ENCODE data around the gene KLF6.
A peak's percentile ranks its signal among the peaks of the same experiment; 100 is the strongest.

The KLF6 gene

DNA sequence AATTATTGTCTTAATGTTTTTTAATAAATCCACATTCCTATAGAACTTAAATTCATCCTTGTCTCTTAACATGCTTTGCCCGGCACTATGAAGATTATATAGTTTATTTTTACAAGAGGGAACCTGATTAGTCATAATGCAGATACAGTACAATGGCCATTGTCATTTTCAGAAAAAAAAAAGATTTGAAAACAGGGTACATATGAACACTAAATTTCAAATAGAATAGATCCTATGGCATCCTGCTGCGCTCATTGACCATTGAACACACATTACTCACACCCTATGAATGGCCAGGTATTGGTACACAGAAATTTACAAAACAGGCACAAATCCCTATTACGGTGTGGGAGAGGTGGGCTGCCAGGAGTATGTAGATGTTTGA lies 2.0 kb upstream of the KLF6 start:
- H3K4ac ChIP-seq (ENCODE audit: low read depth in 1 of 2, low read length in 2 of 2), result no peak overlapping the region
- no peak overlapping the region for H3K9ac ChIP-seq (ENCODE audit: low read length)
- no peak overlapping the region for H3K18ac ChIP-seq (ENCODE audit: low read depth in 1 of 2, low read length in 2 of 2)
- peaks cover 2 to 19% of the 10 kb centered on the region in 2 experiments for H3K36me3 ChIP-seq (ENCODE audit: control insufficient read depth in 1 of 2, insufficient read depth in 2 of 2, low read depth in 1 of 2, low read length in 2 of 2)
- H2BK12ac ChIP-seq (ENCODE audit: low read length in 2 of 2), result peak overlapping the region in 1 of 2 experiments; percentile 10
- H3K9me3 ChIP-seq (ENCODE audit: control insufficient read depth, low read length), result no peaks in the 10 kb centered on the region
- H3K27me3 ChIP-seq (ENCODE audit: control insufficient read depth in 1 of 2, insufficient read depth in 1 of 2, low read length in 2 of 2), result no peaks in the 10 kb centered on the region
- no peak overlapping the region for H2BK5ac ChIP-seq (ENCODE audit: low read depth, low read length, poor library complexity, severe bottlenecking)
- H3K4me2 ChIP-seq (ENCODE audit: low read length, poor library complexity, severe bottlenecking), result no peak overlapping the region
- WGBS, result 100% methylated on average over 1 of the region's 3 CpGs
- H3K4me3 ChIP-seq (ENCODE audit: insufficient read depth in 1 of 2, low read depth in 1 of 2, low read length in 2 of 2), result no peak overlapping the region
- no peak overlapping the region for H4K8ac ChIP-seq (ENCODE audit: low read length)
- H3K14ac ChIP-seq (ENCODE audit: low read length in 2 of 2), result no peak overlapping the region
- no peak for DNase-seq
- H3K4me1 ChIP-seq (ENCODE audit: control insufficient read depth, insufficient read depth, low read depth, low read length), result peaks cover 5% of the 10 kb centered on the region
- H3K27ac ChIP-seq (ENCODE audit: low read length, poor library complexity, severe bottlenecking), result peak overlapping the region; percentile 67
- H2BK15ac ChIP-seq (ENCODE audit: low read depth, poor library complexity, severe bottlenecking), result no peak overlapping the region
- no peak overlapping the region for H4K91ac ChIP-seq (ENCODE audit: low read length)
- H2BK120ac ChIP-seq (ENCODE audit: low read depth, low read length), result no peak overlapping the region
- no peak overlapping the region for H3K23ac ChIP-seq (ENCODE audit: low read length in 2 of 2)
- H2AK5ac ChIP-seq (ENCODE audit: low read length, severe bottlenecking), result no peak overlapping the region
- no peak overlapping the region for H2AFZ ChIP-seq (ENCODE audit: low read depth, low read length)
- no peaks in the 10 kb centered on the region for H3K79me1 ChIP-seq (replicated peaks; ENCODE audit: low read length, poor library complexity, severe bottlenecking)

DNA sequence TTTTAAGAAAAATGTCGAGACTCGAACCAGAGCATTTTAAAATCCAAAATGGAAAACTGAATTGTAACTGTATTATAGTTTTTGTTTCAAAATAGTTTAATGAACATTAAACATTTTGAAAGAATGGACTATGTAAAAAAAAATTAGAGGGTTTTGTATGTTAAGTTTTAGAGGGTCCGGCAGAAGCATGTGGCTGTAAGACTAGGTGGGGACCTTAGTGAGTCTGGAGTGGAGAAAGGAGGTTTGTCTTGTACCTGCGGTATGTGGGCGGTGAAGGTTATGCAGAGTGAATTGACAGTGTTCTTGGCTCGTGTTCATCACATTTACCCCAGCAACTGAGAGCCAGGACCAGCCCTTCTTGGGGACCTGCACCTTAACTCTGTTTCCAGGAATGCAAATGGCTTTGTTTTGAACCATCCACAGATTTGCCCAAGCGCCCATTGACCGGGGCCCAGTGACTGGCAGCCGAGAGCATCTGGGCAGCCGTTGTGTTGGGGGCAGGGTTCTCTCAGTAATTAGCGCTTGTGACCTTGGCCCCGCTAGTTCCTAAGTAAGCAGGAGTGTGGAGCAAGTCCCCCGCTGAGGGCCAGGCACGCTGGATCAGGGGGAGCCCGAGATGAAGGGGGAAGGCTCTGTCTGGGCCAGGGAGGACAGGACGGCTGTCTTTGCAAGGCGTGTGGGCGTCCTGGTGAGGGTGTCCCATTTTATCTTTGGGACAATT lies 1.4 kb upstream of the KLF6 start:
- H3K4ac ChIP-seq (ENCODE audit: low read depth in 1 of 2, low read length in 2 of 2), result peak overlapping the region in 1 of 2 experiments; percentile 42

DNA sequence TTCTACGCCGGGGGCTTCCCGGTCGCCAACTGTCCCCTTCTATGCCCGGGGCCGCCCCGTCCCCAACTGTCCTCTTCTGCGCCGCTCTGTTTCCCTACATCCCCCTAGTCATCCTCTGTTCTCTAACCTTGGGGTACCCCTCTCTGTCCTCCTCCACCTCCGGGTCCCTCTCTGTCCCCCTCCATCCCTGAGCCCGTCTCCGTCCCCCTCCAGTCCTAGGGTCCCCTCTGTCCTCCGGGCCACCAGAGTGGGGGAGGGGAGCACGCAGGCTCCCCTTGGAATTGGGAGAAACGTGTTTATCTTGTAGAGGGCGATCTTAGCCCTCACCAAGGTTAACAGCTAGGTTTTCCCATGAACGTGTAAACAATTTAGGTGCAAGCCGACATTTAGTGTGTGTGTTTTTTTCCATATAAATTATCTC lies 852 bp upstream of the KLF6 start:
- H3K4me1 ChIP-seq (ENCODE audit: control insufficient read depth, insufficient read depth, low read depth, low read length), result peaks cover 10% of the 10 kb centered on the region
- no peak overlapping the region for H2AFZ ChIP-seq (ENCODE audit: low read depth, low read length)
- peak overlapping the region; percentile 96 for H2BK5ac ChIP-seq (ENCODE audit: low read depth, low read length, poor library complexity, severe bottlenecking)
- peak overlapping the region; percentile 70 to 83 for H3K4me3 ChIP-seq (ENCODE audit: insufficient read depth in 1 of 2, low read depth in 1 of 2, low read length in 2 of 2)
- peak overlapping the region; percentile 95 to 97 for H3K18ac ChIP-seq (ENCODE audit: low read depth in 1 of 2, low read length in 2 of 2)
- peak overlapping the region; percentile 88 to 93 for H3K4ac ChIP-seq (ENCODE audit: low read depth in 1 of 2, low read length in 2 of 2)
- DNase-seq, result peak; percentile 71
- H3K79me1 ChIP-seq (replicated peaks; ENCODE audit: low read length, poor library complexity, severe bottlenecking), result no peaks in the 10 kb centered on the region
- peak overlapping the region; percentile 97 for H4K91ac ChIP-seq (ENCODE audit: low read length)
- peak overlapping the region; percentile 76 for H3K4me2 ChIP-seq (ENCODE audit: low read length, poor library complexity, severe bottlenecking)
- WGBS, result 1% methylated on average over 15 of the region's 18 CpGs
- peak overlapping the region; percentile 84 for H2BK15ac ChIP-seq (ENCODE audit: low read depth, poor library complexity, severe bottlenecking)
- H3K27ac ChIP-seq (ENCODE audit: low read length, poor library complexity, severe bottlenecking), result peak overlapping the region; percentile 86
- peak overlapping the region; percentile 99 for H3K9ac ChIP-seq (ENCODE audit: low read length)
- no peaks in the 10 kb centered on the region for H3K9me3 ChIP-seq (ENCODE audit: control insufficient read depth, low read length)
- H2BK12ac ChIP-seq (ENCODE audit: low read length in 2 of 2), result peak overlapping the region in 1 of 2 experiments; percentile 55
- H4K8ac ChIP-seq (ENCODE audit: low read length), result peak overlapping the region; percentile 90
- H2BK120ac ChIP-seq (ENCODE audit: low read depth, low read length), result peak overlapping the region; percentile 99
- H3K23ac ChIP-seq (ENCODE audit: low read length in 2 of 2), result peak overlapping the region in 1 of 2 experiments; percentile 90
- H3K27me3 ChIP-seq (ENCODE audit: control insufficient read depth in 1 of 2, insufficient read depth in 1 of 2, low read length in 2 of 2), result no peaks in the 10 kb centered on the region
- H3K36me3 ChIP-seq (ENCODE audit: control insufficient read depth in 1 of 2, insufficient read depth in 2 of 2, low read depth in 1 of 2, low read length in 2 of 2), result peaks cover 12 to 30% of the 10 kb centered on the region in 2 experiments
- peak overlapping the region; percentile 26 to 98 for H3K14ac ChIP-seq (ENCODE audit: low read length in 2 of 2)
- H2AK5ac ChIP-seq (ENCODE audit: low read length, severe bottlenecking), result peak overlapping the region; percentile 50

More for the DNA sequence above, 1.4 kb upstream of the KLF6 start:
- peak overlapping the region in 1 of 2 experiments; percentile 83 for H3K4me3 ChIP-seq (ENCODE audit: insufficient read depth in 1 of 2, low read depth in 1 of 2, low read length in 2 of 2)
- peak overlapping the region; percentile 10 for H2AFZ ChIP-seq (ENCODE audit: low read depth, low read length)
- peak overlapping the region; percentile 57 for H4K8ac ChIP-seq (ENCODE audit: low read length)
- H2AK5ac ChIP-seq (ENCODE audit: low read length, severe bottlenecking), result peak overlapping the region; percentile 28
- H3K4me1 ChIP-seq (ENCODE audit: control insufficient read depth, insufficient read depth, low read depth, low read length), result peaks cover 7% of the 10 kb centered on the region
- no peaks in the 10 kb centered on the region for H3K27me3 ChIP-seq (ENCODE audit: control insufficient read depth in 1 of 2, insufficient read depth in 1 of 2, low read length in 2 of 2)
- no peaks in the 10 kb centered on the region for H3K79me1 ChIP-seq (replicated peaks; ENCODE audit: low read length, poor library complexity, severe bottlenecking)
- H3K18ac ChIP-seq (ENCODE audit: low read depth in 1 of 2, low read length in 2 of 2), result peak overlapping the region; percentile 49 to 81
- peak overlapping the region; percentile 99 for H3K9ac ChIP-seq (ENCODE audit: low read length)
- H2BK5ac ChIP-seq (ENCODE audit: low read depth, low read length, poor library complexity, severe bottlenecking), result no peak overlapping the region
- peak overlapping the region; percentile 34 to 94 for H2BK12ac ChIP-seq (ENCODE audit: low read length in 2 of 2)
- H3K4me2 ChIP-seq (ENCODE audit: low read length, poor library complexity, severe bottlenecking), result no peak overlapping the region
- H3K23ac ChIP-seq (ENCODE audit: low read length in 2 of 2), result peak overlapping the region in 1 of 2 experiments; percentile 6
- H2BK15ac ChIP-seq (ENCODE audit: low read depth, poor library complexity, severe bottlenecking), result no peak overlapping the region
- H3K27ac ChIP-seq (ENCODE audit: low read length, poor library complexity, severe bottlenecking), result peak overlapping the region; percentile 67
- no peaks in the 10 kb centered on the region for H3K9me3 ChIP-seq (ENCODE audit: control insufficient read depth, low read length)
- H2BK120ac ChIP-seq (ENCODE audit: low read depth, low read length), result peak overlapping the region; percentile 69
- H4K91ac ChIP-seq (ENCODE audit: low read length), result no peak overlapping the region
- peaks cover 6 to 24% of the 10 kb centered on the region in 2 experiments for H3K36me3 ChIP-seq (ENCODE audit: control insufficient read depth in 1 of 2, insufficient read depth in 2 of 2, low read depth in 1 of 2, low read length in 2 of 2)
- DNase-seq, result peak; percentile 81
- WGBS, result 9% methylated on average over 13 of the region's 18 CpGs
- H3K14ac ChIP-seq (ENCODE audit: low read length in 2 of 2), result peak overlapping the region in 1 of 2 experiments; percentile 19

DNA sequence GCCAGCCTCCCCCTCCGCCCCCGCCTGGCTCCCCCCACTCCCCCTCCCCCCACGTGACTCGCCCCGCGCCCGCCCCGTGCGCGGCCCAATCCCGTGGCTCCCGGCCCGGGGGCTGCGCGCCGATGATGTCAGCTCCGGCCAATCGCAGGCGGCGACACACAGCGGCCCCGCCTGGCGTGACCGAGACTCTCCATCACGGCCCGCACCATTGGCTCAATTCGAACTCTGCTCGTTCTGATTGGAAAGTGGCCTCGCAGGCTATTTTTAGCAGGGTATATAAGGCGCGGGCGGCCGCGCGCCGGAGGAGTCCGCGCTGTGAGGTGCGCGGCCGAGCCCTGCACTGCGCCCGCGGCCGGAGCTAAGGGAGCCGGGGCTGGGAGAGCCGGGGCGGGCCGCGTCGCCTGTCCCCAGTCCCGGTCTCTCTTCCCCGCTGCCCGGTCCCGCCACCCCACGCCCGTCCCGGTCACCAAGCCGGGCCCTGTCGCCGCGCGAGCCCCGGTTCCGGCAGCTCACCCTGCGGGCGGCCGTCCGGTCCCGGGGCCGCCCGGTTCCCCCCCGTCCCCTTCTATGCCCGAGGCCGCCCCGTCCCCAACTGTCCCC lies 342 bp upstream of the KLF6 start:
- H2BK120ac ChIP-seq (ENCODE audit: low read depth, low read length), result peak overlapping the region; percentile 99
- H2AFZ ChIP-seq (ENCODE audit: low read depth, low read length), result no peak overlapping the region
- H3K14ac ChIP-seq (ENCODE audit: low read length in 2 of 2), result peak overlapping the region; percentile 26 to 98
- peak overlapping the region in 1 of 2 experiments; percentile 90 for H3K23ac ChIP-seq (ENCODE audit: low read length in 2 of 2)
- WGBS, result under 1% methylated on average over 50 of the region's 76 CpGs
- peak overlapping the region; percentile 84 for H2BK15ac ChIP-seq (ENCODE audit: low read depth, poor library complexity, severe bottlenecking)
- H3K18ac ChIP-seq (ENCODE audit: low read depth in 1 of 2, low read length in 2 of 2), result peak overlapping the region; percentile 95 to 97
- peak overlapping the region; percentile 97 for H4K91ac ChIP-seq (ENCODE audit: low read length)
- H4K8ac ChIP-seq (ENCODE audit: low read length), result peak overlapping the region; percentile 90
- no peaks in the 10 kb centered on the region for H3K79me1 ChIP-seq (replicated peaks; ENCODE audit: low read length, poor library complexity, severe bottlenecking)
- H2BK12ac ChIP-seq (ENCODE audit: low read length in 2 of 2), result peak overlapping the region in 1 of 2 experiments; percentile 55
- peak overlapping the region; percentile 76 for H3K4me2 ChIP-seq (ENCODE audit: low read length, poor library complexity, severe bottlenecking)
- DNase-seq, result peak; percentile 97
- peak overlapping the region; percentile 86 for H3K27ac ChIP-seq (ENCODE audit: low read length, poor library complexity, severe bottlenecking)
- H3K36me3 ChIP-seq (ENCODE audit: control insufficient read depth in 1 of 2, insufficient read depth in 2 of 2, low read depth in 1 of 2, low read length in 2 of 2), result peaks cover 16 to 35% of the 10 kb centered on the region in 2 experiments
- no peaks in the 10 kb centered on the region for H3K27me3 ChIP-seq (ENCODE audit: control insufficient read depth in 1 of 2, insufficient read depth in 1 of 2, low read length in 2 of 2)
- H3K9ac ChIP-seq (ENCODE audit: low read length), result peak overlapping the region; percentile 100
- peaks cover 10% of the 10 kb centered on the region for H3K4me1 ChIP-seq (ENCODE audit: control insufficient read depth, insufficient read depth, low read depth, low read length)
- peak overlapping the region; percentile 96 for H2BK5ac ChIP-seq (ENCODE audit: low read depth, low read length, poor library complexity, severe bottlenecking)
- no peaks in the 10 kb centered on the region for H3K9me3 ChIP-seq (ENCODE audit: control insufficient read depth, low read length)
- peak overlapping the region; percentile 88 to 93 for H3K4ac ChIP-seq (ENCODE audit: low read depth in 1 of 2, low read length in 2 of 2)
- peak overlapping the region; percentile 50 for H2AK5ac ChIP-seq (ENCODE audit: low read length, severe bottlenecking)
- peak overlapping the region; percentile 95 to 97 for H3K4me3 ChIP-seq (ENCODE audit: insufficient read depth in 1 of 2, low read depth in 1 of 2, low read length in 2 of 2)

Data from mesenchymal stem cell (in vitro differentiated cells and primary cell).